H1 (cell line): ENCODE measurements around the gene DCLK1. TPM values are rescaled to one million over a fixed set of nuclear protein-coding genes. Genes with fewer than 3 reads are reported as not detected.

ENCODE experiments used
- BRCA1 ChIP-seq: IDR thresholded peaks from 2 replicates; pipeline ENCODE4 v1.6.1; 2012; ENCODE audit warnings: low read depth, low read length, improper control_type of control experiment
- CHD7 ChIP-seq: fragments of 300-600 bp; sonication (generic); IDR thresholded peaks from 2 replicates; pipeline ENCODE4 v1.7.1; 2012; ENCODE audit warnings: low read length, moderate library complexity, mild to moderate bottlenecking, inconsistent platforms; ENCODE audit not compliant: insufficient replicate concordance
- FOSL1 ChIP-seq: IDR thresholded peaks from 2 replicates; pipeline ENCODE4 v1.6.1; 2011; ENCODE audit warnings: mild to moderate bottlenecking, low read depth, low read length, moderate library complexity; ENCODE audit not compliant: insufficient read depth
- RBBP5 ChIP-seq: IDR thresholded peaks from 2 replicates; pipeline ENCODE4 v1.7.1; 2012; ENCODE audit warnings: low read depth, mild to moderate bottlenecking, inconsistent platforms, low read length, moderate library complexity, borderline replicate concordance
- TCF12 ChIP-seq: IDR thresholded peaks from 2 replicates; pipeline ENCODE4 v1.6.1; 2011; ENCODE audit warnings: low read depth, mild to moderate bottlenecking, low read length
- polyA plus RNA-seq, 7 experiments: library from polyadenylated mRNA; depleted of rRNA in 3 of 7; stranded (reverse) in 5 of 7; unstranded in 2 of 7; fragments of >200 nt in 5 of 7; fragments of 200-250 nt in 2 of 7; gene quantifications; 1 replicate in 5 of 7; 2 replicates in 1 of 7; 4 replicates in 1 of 7; pipeline versions ENCODE4 v1.2.1 to v1.2.3, GENCODE V29; 2011 to 2013; ENCODE audit warnings: missing spikeins in 2 of 7, mixed read lengths in 2 of 7
- total RNA-seq: library from RNA; stranded (reverse); fragmentation: NEBNext Ultra II Directional; extraction: Animal tissue kit (Norgen Biotek cat#: 25700); gene quantifications from 2 replicates; pipeline ENCODE4 v1.2.1, GENCODE V29; 2021

The DCLK1 gene
- total and polyA plus RNA-seq, 2 of the 8 experiments (the other 6 are each of a cell fraction or from before 2014, with no cell fraction given): 22.8 to 41.0 TPM

DNA sequence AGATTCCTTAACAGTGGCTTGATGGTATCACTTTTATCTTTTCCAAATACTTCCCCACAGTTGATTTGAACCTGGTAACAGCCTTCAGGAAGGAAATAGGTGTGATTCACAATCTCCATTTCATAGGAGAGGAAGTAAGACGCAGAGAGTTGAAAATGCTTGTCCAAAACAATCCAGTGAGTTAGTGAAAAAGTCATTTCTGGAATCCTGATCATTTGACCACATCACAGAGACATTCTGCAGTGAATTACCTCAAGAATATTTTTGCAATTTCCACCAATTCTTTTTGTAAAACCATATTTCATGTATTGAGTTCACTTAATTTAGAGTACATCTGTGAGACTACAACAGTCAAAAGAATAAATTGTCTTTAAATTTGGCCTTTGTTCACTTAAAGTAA, 292.8 kb downstream of the DCLK1 start (continued):
- TF ChIP-seq CHD7 (no peak), BRCA1 (no peak), RBBP5 (no peak), FOSL1 (no peak), TCF12 (no peak)
